ENCODE data around the gene GBP7. TPM values are rescaled to one million over a fixed set of nuclear protein-coding genes. Genes with fewer than 3 reads are reported as not detected.

Gene GBP7
- total RNA-seq, 6 donors from 2014 or later: 0.34 TPM; not detected in 5

DNA sequence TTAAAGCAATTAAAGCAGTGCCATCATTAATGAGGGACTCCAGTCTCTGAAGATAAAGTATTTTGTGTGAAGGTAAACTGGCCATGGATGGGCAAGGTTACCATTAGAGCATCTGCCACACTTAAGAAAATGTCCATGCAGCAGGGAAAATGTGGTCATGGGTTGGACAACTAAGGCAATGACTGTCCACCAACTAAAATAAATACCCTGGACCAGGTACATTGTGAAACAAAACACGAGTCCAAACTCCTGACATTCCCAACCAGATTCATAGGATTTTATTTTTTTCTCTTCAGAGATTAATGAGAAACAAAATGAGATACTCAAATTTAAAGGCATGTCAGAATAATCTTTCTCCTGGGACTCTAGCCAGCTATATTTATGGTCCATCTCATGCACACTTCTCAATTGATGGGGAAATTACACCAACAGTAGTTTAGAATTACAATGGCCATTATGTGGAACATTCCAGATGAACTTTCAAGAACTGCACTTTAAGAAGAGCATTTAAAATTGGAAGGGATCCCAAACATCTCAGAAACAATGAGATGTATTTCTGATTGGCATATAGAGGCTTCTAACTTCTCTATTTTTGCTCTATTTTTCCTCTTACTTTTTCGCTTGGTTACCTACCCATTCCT, 8.1 kb downstream of the GBP7 start:
- TF ChIP-seq, protein P1, sequence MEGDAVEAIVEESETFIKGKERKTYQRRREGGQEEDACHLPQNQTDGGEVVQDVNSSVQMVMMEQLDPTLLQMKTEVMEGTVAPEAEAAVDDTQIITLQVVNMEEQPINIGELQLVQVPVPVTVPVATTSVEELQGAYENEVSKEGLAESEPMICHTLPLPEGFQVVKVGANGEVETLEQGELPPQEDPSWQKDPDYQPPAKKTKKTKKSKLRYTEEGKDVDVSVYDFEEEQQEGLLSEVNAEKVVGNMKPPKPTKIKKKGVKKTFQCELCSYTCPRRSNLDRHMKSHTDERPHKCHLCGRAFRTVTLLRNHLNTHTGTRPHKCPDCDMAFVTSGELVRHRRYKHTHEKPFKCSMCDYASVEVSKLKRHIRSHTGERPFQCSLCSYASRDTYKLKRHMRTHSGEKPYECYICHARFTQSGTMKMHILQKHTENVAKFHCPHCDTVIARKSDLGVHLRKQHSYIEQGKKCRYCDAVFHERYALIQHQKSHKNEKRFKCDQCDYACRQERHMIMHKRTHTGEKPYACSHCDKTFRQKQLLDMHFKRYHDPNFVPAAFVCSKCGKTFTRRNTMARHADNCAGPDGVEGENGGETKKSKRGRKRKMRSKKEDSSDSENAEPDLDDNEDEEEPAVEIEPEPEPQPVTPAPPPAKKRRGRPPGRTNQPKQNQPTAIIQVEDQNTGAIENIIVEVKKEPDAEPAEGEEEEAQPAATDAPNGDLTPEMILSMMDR (IDR thresholded peaks at IDR 0.05): no peak
- no peak for TF ChIP-seq EP300 (IDR thresholded peaks at IDR 0.05)
- TF ChIP-seq POLR2A (IDR thresholded peaks at IDR 0.05): no peak
- no peak for TF ChIP-seq POLR2AphosphoS5 (IDR thresholded peaks at IDR 0.05)

DNA sequence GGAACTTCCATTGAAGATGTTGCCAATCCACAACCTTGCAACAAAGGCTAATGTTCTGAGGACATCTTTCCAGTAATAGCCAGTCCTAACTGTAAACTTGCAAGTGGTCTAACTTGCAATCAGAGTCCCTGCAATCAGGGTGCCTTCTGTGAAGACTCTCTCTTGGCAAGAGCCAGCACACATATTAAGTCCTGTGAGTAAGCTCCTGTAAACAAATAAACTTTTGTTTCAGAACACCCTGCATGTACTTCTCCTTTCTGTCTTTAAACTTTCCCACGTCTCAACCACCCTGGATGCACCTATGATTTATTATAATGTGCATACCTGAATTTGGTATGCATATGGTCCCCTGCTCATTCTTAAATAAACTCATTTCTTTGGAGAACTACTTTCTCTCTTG, 9.1 kb downstream of the GBP7 start:
- DNase-seq (no peak), ATAC-seq (ENCODE audit: low FRiP score in 2 of 2) (no peak)
- no peaks in the 10 kb centered on the region for H3K36me3 ChIP-seq
- H3K27me3 ChIP-seq: no peaks in the 10 kb centered on the region
- no peak overlapping the region for H3K27ac ChIP-seq
- H3K9me3 ChIP-seq: no peaks in the 10 kb centered on the region
- TF ChIP-seq, protein P1 (IDR thresholded peaks at IDR 0.05): no peak
- TF ChIP-seq POLR2A (IDR thresholded peaks at IDR 0.05) (no peak), POLR2AphosphoS5 (IDR thresholded peaks at IDR 0.05) (no peak), EP300 (IDR thresholded peaks at IDR 0.05) (no peak)
- WGBS, 2 donors: 67 to 68% methylated on average over 1 of the region's 1 CpG
- H3K4me3 ChIP-seq: no peak overlapping the region
- no peaks in the 10 kb centered on the region for H3K4me1 ChIP-seq

More for the DNA sequence above, 8.1 kb downstream of the GBP7 start:
- H3K27ac ChIP-seq: no peak overlapping the region
- H3K4me3 ChIP-seq: no peak overlapping the region
- no peaks in the 10 kb centered on the region for H3K4me1 ChIP-seq
- no peak for ATAC-seq (ENCODE audit: low FRiP score in 2 of 2)
- H3K9me3 ChIP-seq: no peaks in the 10 kb centered on the region
- no peaks in the 10 kb centered on the region for H3K27me3 ChIP-seq
- no peak for DNase-seq
- WGBS, 2 donors: 83 to 91% methylated on average over 2 of the region's 2 CpGs
- H3K36me3 ChIP-seq: no peaks in the 10 kb centered on the region

DNA sequence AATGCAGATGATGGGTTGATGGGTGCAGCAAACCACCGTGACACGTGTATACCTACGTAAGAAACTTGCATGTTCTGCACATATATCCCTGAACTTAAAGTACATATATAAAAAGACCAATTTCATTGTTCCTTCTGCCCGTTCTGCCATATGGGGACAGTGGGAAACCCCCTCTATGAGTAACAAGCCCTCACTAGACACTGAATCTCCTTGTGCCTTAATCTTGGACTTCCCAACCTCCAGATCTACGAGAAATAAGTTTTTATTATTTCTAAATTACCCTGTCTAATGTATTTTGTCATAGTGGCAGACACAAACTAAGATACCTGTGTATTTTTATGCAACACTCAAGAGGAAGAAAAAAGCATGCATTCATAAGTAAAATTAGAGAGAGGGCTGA, 10.0 kb downstream of the GBP7 start:
- no peak overlapping the region for H3K27ac ChIP-seq
- H3K36me3 ChIP-seq: no peaks in the 10 kb centered on the region
- WGBS, 2 donors: 90 to 95% methylated on average over 5 of the region's 5 CpGs
- no peak for ATAC-seq (ENCODE audit: low FRiP score in 2 of 2)
- no peaks in the 10 kb centered on the region for H3K9me3 ChIP-seq
- no peak for DNase-seq
- no peak overlapping the region for H3K4me3 ChIP-seq
- H3K27me3 ChIP-seq: no peaks in the 10 kb centered on the region
- TF ChIP-seq POLR2AphosphoS5 (IDR thresholded peaks at IDR 0.05) (no peak), POLR2A (IDR thresholded peaks at IDR 0.05) (no peak), EP300 (IDR thresholded peaks at IDR 0.05) (no peak)
- H3K4me1 ChIP-seq: no peaks in the 10 kb centered on the region

DNA sequence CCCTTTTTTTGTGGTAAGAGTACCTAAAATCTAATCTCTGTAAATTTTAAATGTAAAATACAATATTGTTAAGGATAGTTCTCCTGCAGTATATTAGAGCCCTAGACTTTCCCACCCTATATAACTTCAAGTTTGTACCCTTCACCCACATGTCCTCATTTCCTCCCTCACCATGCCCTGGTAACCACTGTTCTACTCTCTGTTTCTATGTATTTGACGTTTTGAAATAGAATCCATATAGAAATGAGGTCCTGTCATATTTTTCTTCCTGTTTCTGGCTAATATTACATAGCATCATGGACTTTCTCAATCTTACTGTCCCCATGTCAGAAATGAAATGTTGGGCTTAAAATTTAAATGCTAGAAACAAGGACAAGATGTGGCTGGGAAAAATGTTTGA, 24.8 kb downstream of the GBP7 start:
- no peak for TF ChIP-seq POLR2A (IDR thresholded peaks at IDR 0.05)
- TF ChIP-seq POLR2AphosphoS5 (IDR thresholded peaks at IDR 0.05): no peak
- TF ChIP-seq, protein P1 (IDR thresholded peaks at IDR 0.05): no peak
- TF ChIP-seq EP300 (IDR thresholded peaks at IDR 0.05): no peak
- H3K9me3 ChIP-seq: no peaks in the 10 kb centered on the region

DNA sequence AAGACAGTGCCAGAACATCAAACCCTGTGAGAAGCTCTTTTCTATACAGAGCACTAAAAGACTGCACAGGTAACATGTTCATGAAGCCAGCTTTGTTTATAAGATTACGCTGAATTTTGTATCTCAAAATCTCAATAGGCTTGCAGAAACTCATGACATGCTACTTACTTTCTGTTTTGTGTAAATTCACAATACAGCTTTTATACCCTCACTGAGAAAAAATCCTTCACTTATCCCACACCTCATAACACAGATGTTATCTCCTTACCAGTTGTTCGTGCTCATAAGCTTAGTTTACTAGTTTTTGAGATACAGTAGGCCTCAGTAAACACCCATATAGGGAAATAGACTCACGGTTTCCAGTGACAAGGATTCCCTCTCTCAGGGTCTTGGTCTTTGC, 25.8 kb downstream of the GBP7 start:
- 80 to 85% methylated on average over 3 of the region's 3 CpGs for WGBS, 2 donors
- TF ChIP-seq, protein P1 (IDR thresholded peaks at IDR 0.05): no peak
- TF ChIP-seq EP300 (IDR thresholded peaks at IDR 0.05): no peak
- no peak for TF ChIP-seq POLR2AphosphoS5 (IDR thresholded peaks at IDR 0.05)
- TF ChIP-seq POLR2A (IDR thresholded peaks at IDR 0.05): no peak
- ATAC-seq (ENCODE audit: low FRiP score in 2 of 2): no peak

More for the DNA sequence above, 24.8 kb downstream of the GBP7 start:
- Histone ChIP-seq H3K4me1 (peaks cover 0 to 6% (median 1%) of the 10 kb centered on the region in 4 donors), H3K36me3 (no peaks in the 10 kb centered on the region), H3K27ac (no peak overlapping the region), H3K4me3 (no peak overlapping the region), H3K27me3 (no peaks in the 10 kb centered on the region)
- ATAC-seq (ENCODE audit: low FRiP score in 2 of 2) (no peak), DNase-seq (no peak)
- 34 to 42% methylated on average over 1 of the region's 1 CpG for WGBS, 2 donors

More for the DNA sequence above, 25.8 kb downstream of the GBP7 start:
- Histone ChIP-seq H3K27me3 (no peaks in the 10 kb centered on the region), H3K27ac (no peak overlapping the region), H3K4me1 (peaks cover 0 to 6% (median 1%) of the 10 kb centered on the region in 4 donors), H3K36me3 (no peaks in the 10 kb centered on the region), H3K4me3 (no peak overlapping the region), H3K9me3 (no peaks in the 10 kb centered on the region)
- DNase-seq: no peak
